NCI-H446 treated with DMSO at 0.1 percent for 48 hours (cell line): ENCODE measurements around the gene STX16.

Source experiments
- DNase-seq: peaks from one replicate; lab custom pipeline; 2025; lab: John Stamatoyannopoulos, UW

STX16 gene

GRCh38 chr20:58650776-58651558 is at the start of gene STX16:
STX16 (plus strand) TSS chr20:58651283; CDS start chr20:58652007, 724 bp downstream.
- peak; percentile 83 for DNase-seq

- DNase-seq, result no peak
These were observed 49.0 kb upstream of the STX16 start for GRCh38 chr20:58602124-58602523.

- no peak for DNase-seq
These were observed 47.4 kb upstream of the STX16 start for GRCh38 chr20:58603721-58604120.

GRCh38 chr20:58604128-58604881 is 46.8 kb upstream of the STX16 start:
- DNase-seq, result no peak

- DNase-seq, result no peak
These were observed 45.6 kb upstream of the STX16 start for GRCh38 chr20:58605292-58606065.

DNA sequence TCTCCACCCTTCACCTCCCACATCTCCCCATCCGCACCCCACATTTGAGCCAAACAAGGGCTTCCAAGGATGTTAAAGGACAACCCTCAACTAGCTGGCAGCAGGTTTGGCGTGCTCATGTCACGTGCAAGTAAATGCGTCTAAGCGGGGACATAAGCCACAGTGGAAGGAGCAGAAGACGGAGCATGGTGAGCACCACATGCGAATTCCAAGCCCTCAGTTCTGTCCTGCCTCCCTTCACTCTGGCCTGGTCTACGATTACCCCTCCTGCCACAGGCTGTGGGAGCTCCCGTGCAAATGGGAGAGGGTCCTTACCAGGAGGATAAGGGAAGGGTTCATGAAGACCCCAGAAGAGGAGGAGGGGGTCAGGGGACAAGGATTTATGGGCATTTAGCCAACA is 44.9 kb upstream of the STX16 start:
- DNase-seq, result no peak

DNA sequence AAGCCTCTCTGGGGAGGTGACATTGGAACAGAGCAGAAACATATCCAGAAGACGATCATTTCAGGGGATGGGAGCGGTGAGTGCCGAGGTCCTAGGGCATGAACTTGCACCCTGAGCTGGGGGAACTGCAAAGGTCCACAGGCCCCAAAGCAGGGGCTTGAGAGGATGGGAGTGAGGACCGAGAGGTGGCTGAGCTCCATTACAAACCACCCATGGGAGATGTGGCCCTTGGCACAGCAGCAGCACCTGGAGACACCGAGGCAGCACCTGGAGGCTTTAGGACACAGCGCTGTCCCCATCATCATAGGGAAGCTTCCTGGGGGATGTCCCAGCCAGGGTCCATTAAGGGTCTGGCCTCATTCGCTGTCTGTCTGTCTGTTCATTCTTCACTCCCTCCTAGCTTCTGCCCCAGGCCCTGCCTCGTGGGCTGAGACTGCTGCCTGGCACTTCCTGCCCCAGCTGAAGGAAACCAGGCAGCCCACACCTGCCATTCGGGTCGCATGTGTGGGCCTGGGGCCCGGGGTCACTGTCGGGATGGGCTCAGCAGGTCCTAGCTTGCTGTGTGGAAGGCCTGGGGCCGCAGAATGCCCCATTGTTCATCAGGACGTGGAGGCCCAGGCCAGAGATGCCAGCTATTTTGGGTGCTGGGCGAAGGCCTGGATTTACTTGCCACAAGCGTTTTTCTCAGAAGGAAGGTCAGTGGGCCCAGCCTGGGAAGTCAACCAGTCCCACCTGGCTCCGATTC is 42.8 kb upstream of the STX16 start:
- no peak for DNase-seq

GRCh38 chr20:58609026-58609425 is 42.1 kb upstream of the STX16 start:
- no peak for DNase-seq

DNA sequence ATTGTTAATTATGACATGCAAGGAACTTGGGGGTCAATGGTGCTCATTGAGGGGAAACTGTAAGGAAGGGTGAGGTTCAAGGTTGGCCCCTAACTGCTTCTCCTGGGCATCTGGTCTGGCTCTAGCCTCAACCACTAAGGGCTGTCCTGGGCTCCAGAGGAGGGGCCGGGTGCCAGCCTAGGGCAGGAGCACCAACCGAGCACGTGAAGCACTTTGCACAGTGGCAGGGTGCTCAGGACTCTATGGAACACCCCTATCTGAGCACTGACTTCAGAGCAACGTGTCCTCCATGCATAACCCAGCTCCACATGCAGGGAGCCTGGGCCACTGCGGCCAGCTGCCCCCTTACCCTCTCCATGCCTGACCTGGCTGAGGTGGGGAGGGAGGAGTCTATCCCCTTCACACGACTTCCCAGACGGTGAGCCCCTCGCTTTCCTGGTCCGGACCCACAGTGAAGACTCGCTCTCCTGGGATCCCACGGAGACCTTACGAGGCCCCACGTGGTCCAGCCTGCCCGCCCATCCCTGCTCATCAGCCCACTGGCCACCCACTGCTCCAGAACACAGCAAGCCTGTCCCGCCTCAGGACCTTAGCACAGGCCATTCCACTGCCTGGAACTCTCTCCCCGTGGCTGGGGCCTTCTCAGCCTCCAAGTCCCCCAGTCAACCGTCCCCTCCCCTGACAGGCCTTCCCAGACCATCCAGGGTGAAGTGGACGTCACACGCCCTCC is 40.8 kb upstream of the STX16 start:
- no peak for DNase-seq

DNA sequence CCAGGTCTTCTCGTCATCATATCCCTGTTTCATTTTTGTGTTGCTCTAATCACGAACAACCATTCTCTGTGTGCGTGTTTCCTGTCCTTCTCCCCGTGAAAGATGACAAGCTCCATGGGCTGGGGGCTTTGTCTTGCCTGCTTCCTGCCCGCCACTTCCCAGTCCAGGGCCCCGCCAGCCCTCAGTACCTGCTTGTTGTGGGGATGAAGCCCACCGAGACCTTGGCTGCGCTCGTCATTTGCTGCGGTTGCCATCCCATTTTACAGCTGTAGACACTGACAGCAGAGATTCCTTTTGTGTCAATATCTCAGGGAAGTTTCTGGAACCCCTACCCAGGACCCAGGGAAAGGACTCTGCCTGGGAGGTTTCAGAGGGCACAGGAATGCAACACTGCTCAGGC is 40.3 kb upstream of the STX16 start:
- no peak for DNase-seq

DNA sequence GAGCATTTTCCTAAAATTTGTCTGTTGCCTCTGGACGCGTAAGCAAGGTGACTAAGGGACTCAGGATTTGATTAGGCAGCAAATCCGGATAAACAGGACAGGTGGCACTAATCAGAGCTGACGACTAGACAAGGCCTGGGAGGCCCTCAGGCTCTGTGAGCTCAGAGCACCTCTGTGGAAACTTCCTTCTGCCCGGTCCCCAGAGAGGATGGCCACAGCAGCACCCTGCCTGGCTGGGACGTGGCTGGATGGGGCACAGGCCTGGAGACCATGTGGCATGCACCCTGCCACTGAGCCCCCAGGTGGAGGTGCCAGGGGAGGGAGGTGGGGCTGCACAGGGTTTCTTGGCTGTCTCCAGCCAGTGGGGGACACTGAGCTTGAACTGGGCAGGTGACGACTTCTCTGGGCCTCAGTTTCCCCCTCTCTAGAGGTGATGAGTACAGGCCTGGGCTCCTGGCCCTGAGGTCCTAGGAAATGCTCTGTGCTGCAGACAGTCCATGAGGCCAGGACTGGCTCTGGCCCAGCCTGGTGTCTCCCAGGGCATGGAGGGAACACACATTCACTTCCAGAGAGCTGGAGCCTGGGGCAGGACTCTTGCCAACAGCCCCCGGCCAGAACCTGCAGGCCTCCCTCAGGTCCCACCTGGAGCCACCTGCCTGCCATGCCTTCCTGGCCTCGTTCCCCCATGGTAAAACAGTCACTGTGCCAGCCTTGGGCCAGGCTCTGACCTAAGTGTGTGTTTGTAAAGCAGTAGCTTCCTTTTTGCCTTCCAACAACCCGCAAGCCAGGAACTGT is 39.6 kb upstream of the STX16 start:
- DNase-seq, result no peak

GRCh38 chr20:58612121-58612691 is 38.9 kb upstream of the STX16 start:
- no peak for DNase-seq

DNA sequence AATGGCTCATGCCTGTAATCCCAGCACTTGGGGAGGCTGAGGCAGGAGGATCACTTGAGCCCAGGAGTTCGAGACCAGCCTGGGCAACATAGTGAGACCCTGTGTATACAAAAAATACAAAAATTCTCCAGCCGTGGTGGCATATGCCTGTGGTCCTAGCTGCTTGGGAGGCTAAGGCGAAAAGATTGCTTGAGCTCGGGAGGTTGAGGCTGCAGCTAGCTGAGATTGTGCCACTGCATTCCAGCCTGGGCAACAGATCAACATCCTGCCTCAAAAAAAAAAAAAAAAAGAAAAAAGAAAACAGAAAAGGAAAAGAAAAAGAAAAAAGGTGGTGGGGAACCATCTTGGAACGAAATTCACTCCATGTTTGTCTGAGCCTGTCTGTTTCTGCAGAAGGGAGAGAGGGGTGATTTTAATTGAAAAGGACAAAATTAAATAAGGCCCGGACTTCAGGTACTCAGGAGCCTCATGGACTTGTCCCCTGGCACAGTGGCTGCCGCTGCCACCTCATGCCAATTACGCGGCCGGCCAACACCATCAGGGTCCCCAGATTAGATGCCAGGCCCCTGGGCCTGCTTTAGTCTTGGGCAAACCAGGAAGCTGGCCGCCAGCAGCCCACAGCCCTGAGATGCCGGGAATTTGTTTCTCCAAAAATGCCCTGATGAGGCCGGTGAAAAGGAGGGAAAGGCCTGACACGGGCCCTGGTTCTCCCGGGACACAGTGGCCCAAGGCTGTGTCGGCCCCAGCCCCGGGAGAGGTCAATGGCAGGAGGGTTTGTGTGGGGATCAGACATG is 37.8 kb upstream of the STX16 start:
- no peak for DNase-seq

- DNase-seq, result no peak
These were observed 36.7 kb upstream of the STX16 start for GRCh38 chr20:58614366-58614765.

DNA sequence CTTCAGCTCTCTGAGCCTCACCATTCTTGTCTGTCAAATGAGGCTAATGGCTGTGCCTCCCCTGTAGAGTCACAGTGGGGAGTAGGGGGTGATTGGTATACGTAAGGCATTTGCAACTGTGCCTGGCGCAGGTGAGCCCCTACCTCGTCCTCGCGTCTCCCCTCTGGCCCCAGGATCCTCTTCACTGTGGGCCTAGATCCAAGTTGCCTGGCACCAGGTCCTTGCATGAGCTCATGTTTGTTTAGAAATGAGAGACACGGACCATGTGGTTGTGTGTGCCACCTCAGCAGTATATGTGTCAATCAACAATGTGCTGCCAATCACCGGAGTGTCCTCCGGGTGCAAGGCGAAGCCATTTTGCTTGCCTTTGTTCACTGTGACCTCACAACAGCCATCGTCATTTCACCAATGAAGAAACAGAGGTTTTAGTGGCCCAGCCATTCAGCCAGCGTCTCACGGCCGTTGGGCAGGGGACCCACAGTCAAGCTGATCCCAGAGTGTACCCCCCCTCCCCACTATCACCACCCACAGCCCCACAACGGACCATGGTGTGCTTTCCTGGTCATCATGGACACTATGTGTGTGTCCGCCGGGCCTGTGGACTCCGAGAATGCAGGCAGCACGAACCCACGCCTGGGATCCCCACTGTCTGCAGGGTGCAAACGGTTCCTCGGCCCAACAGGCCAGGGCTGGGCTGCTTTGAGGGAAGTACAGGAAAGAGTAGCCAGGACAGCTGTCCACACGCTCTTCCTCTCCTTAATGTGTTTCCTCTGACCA is 35.9 kb upstream of the STX16 start:
- DNase-seq, result peak; percentile 8

DNA sequence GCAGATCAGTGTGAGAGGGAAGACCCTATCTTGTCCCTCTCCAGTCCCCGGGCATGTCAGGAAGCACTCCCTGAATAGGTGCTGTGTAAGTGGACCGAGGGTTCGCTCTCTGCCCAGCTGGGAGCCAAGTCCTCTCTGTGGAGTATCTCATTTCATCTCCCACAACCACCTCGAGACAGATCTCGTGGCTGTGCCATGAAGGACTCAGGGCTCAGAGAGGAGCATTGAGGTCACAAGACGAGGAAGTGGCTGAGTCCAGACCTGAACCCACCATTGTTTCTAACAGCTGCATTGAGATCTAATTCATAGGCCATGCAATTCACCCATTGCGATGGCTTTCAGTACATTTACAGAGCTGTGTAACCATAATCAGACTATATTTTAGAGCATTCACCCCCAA is 34.7 kb upstream of the STX16 start:
- DNase-seq, result no peak

DNA sequence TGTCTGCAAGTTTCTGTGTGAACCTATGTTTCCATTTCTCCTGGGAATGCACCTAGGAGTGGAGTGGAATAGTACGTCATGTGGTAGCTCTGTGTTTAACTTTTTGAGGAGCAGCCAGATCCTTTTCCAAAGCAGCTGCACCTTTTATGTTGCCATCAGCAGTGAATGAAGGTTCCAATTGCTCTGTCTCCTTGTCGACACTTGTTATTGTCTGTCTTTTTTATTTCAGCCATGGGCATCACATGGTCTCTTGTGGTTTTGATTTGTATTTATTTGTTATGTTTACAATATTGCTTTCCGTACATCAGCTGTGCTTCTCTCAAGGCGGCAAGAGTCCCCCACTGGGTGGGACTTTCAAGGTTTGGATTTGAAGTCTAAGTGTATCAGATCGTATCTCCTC is 33.9 kb upstream of the STX16 start:
- no peak for DNase-seq

GRCh38 chr20:58618351-58619076 is 32.6 kb upstream of the STX16 start:
- DNase-seq, result no peak
